ENCODE measurements around the gene USP32. TPM values are rescaled to one million over a fixed set of nuclear protein-coding genes. Genes with fewer than 3 reads are reported as not detected.

Gene USP32
- total and polyA plus RNA-seq, 2 of the 8 experiments (the other 6 are each of a cell fraction or from before 2014, with no cell fraction given) = 29.6 to 112 TPM

DNA sequence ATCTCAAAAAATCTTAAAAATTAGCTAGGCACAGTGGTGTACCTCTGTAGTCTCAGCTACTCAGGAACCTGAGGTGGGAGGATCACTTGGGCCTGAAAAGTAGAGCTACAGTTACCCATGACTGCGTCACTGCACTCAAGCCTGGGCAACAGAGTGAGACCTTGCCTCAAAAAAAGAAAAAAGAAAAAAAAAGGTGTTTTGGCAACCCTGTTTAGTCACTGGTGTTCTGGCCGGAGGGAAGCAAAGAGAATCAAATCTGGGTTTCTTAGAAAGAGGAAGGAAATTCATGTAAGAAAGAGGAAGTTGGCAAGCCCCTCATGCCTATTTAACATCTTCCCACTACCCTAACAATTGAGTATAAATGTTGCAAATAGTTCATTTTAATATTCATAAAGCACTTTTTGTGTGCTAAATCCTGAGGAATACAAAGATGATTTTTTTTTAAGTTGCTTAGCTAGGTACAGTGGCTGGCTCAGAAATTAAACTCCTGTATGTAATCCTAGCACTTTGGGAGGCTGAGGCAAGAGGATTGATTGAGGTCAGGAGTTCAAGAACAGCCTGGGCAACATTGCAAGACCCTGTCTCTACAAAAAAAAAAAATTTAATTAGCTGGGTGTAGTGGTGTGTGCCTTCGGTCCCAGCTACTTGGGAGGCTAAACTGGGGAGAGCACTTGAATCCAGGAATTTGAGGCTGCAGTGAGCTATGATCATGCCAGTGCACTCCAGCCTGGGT is 6.5 kb upstream of the USP32 start:
- Histone ChIP-seq H3K23me2 (ENCODE audit: low read depth, low read length) (no peaks in the 10 kb centered on the region), H3K27ac (ENCODE audit: low read depth, low read length) (no peak overlapping the region), H3K4me3 (ENCODE audit: extremely low read depth in 1 of 4, insufficient read depth in 2 of 4, low read depth in 3 of 4, low read length in 4 of 4) (no peak overlapping the region), H3K14ac (ENCODE audit: insufficient read length) (no peak overlapping the region), H3K9me3 (ENCODE audit: insufficient read depth in 2 of 2, low read depth in 1 of 2, low read length in 1 of 2) (no peaks in the 10 kb centered on the region), H4K8ac (ENCODE audit: extremely low read depth, insufficient read depth, low read length) (no peak overlapping the region), H4K20me1 (replicated peaks in 1 of 2; ENCODE audit: control insufficient read depth in 1 of 2, insufficient read depth in 2 of 2, low read length in 2 of 2) (no peaks in the 10 kb centered on the region), H2BK15ac (ENCODE audit: low read length) (no peak overlapping the region), H3K79me2 (ENCODE audit: control insufficient read depth in 1 of 2, insufficient read depth in 2 of 2, low read length in 2 of 2) (no peaks in the 10 kb centered on the region), H3K27me3 (replicated peaks in 1 of 4; ENCODE audit: control insufficient read depth in 3 of 4, extremely low read depth in 1 of 4, insufficient read depth in 3 of 4, low read length in 3 of 4) (no peaks in the 10 kb centered on the region), H3K9ac (replicated peaks in 1 of 4; ENCODE audit: extremely low read depth in 1 of 4, low read depth in 3 of 4, low read length in 3 of 4) (no peak overlapping the region), H3K4ac (replicated peaks; ENCODE audit: insufficient read length, low read depth, low read length) (no peak overlapping the region), H2AFZ (ENCODE audit: low read length) (no peak overlapping the region), H3K36me3 (ENCODE audit: control insufficient read depth in 2 of 4, insufficient read depth in 4 of 4, low read length in 3 of 4) (no peaks in the 10 kb centered on the region), H4K5ac (ENCODE audit: insufficient read length, low read depth, low read length) (no peak overlapping the region), H3K23ac (ENCODE audit: insufficient read length) (no peak overlapping the region), H2BK12ac (ENCODE audit: low read depth, low read length) (no peak overlapping the region), H2BK120ac (replicated peaks; ENCODE audit: low read depth, low read length) (no peak overlapping the region), H3K79me1 (ENCODE audit: low read depth, low read length) (no peaks in the 10 kb centered on the region), H4K91ac (replicated peaks; ENCODE audit: insufficient read length, low read length) (no peak overlapping the region), H3K18ac (ENCODE audit: extremely low read depth, low read length) (no peak overlapping the region), H2BK5ac (ENCODE audit: low read depth, low read length) (no peak overlapping the region), H3K4me1 (replicated peaks in 1 of 4; ENCODE audit: control insufficient read depth in 3 of 4, insufficient read depth in 4 of 4, low read length in 3 of 4) (no peaks in the 10 kb centered on the region), H3K56ac (replicated peaks; ENCODE audit: insufficient read length, low read depth, low read length) (no peak overlapping the region), H2AK5ac (ENCODE audit: low read depth, low read length) (no peak overlapping the region), H2BK20ac (ENCODE audit: low read length) (no peak overlapping the region), H3K4me2 (ENCODE audit: insufficient read depth in 1 of 2, low read depth in 2 of 2, low read length in 2 of 2) (no peak overlapping the region)
- FAIRE-seq (no peak), DNase-seq (ENCODE audit: low read depth in 1 of 2, low spot score in 2 of 2) (no peak)
- TF ChIP-seq JUN (IDR thresholded peaks at IDR 0.05; ENCODE audit: low read depth, low read length) = no peak
- TF ChIP-seq ATF3 (IDR thresholded peaks at IDR 0.05; ENCODE audit: insufficient read depth, low read depth, low read length) = no peak
- 97% methylated on average over 3 of the region's 3 CpGs; no CpG with 5 or more reads in 1 of the 2 experiments for WGBS, 2 experiments (ENCODE audit: extremely low coverage in 1 of 2, insufficient coverage in 1 of 2, insufficient read length in 1 of 2, insufficient replicate concordance in 2 of 2, low coverage in 1 of 2, low lambda C conversion rate in 2 of 2, missing lambda C conversion rate in 1 of 2)
- ChIA-PET CTCF (ENCODE audit: partially characterized antibody) (interaction anchor here (0.8 kb wide), 1 partner anchor 9 kb away, joined by 3 read pairs; no protein-coding TSS in a partner anchor), POLR2A (ENCODE audit: partially characterized antibody) (interaction anchor here (0.7 kb wide), 1 partner anchor 244 kb away, joined by 4 read pairs; no protein-coding TSS in a partner anchor)
